Ishikawa (cell line): Measurements from ENCODE around the gene OR2S2.

ENCODE experiments used
- CREB1 ChIP-seq: IDR thresholded peaks from 2 replicates; pipeline ENCODE4 v1.6.1; 2012; ENCODE audit warnings: low read depth
- EGR1 ChIP-seq: IDR thresholded peaks from 2 replicates; pipeline ENCODE4 v1.6.1; 2012
- FOXM1 ChIP-seq: IDR thresholded peaks from 2 replicates; pipeline ENCODE4 v1.6.1; 2012; ENCODE audit warnings: low read depth, borderline replicate concordance
- MAX ChIP-seq: IDR thresholded peaks from 2 replicates; pipeline ENCODE4 v1.6.1; 2012
- NFIC ChIP-seq: IDR thresholded peaks from 2 replicates; pipeline ENCODE4 v1.6.1; 2012
- RAD21 ChIP-seq: IDR thresholded peaks from 2 replicates; pipeline ENCODE4 v1.6.1; 2012; ENCODE audit warnings: low read depth
- TAF1 ChIP-seq: IDR thresholded peaks from 2 replicates; pipeline ENCODE4 v1.6.1; 2012; ENCODE audit warnings: low read depth, mild to moderate bottlenecking
- YY1 ChIP-seq: IDR thresholded peaks from 2 replicates; pipeline ENCODE4 v1.6.1; 2012; ENCODE audit warnings: low read depth
- TF ChIP-seq, protein P1 (sequence below): IDR thresholded peaks from 2 replicates; pipeline ENCODE4 v1.6.1; 2012; ENCODE audit warnings: low read depth, mild to moderate bottlenecking

DNA sequence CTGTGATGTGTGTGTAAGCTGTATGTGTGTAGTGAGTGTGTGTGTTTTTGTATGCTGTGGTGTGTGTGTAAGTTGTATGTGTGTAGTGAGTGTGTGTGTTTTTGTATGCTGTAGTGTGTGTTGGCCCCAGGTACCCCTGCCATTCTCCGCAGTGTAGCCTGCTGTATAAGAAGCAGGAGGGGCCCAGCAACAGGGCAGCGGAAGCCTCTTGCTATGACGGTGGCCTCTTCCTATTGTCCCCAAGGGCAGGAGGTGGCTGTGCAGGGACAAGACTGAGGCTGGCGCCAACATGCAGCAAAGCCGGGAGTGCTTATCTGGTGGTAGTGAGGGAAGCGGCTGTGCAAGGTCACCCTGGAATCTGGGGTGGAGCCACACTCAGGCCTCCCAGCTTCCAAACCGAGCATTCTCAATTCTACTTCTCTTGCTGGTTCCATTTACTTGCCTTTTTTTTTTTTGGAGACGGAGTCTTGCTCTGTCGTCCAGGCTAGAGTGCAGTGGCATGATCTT is 43.6 kb downstream of the OR2S2 start:
- TF ChIP-seq EGR1, result no peak
- TF ChIP-seq, protein P1, sequence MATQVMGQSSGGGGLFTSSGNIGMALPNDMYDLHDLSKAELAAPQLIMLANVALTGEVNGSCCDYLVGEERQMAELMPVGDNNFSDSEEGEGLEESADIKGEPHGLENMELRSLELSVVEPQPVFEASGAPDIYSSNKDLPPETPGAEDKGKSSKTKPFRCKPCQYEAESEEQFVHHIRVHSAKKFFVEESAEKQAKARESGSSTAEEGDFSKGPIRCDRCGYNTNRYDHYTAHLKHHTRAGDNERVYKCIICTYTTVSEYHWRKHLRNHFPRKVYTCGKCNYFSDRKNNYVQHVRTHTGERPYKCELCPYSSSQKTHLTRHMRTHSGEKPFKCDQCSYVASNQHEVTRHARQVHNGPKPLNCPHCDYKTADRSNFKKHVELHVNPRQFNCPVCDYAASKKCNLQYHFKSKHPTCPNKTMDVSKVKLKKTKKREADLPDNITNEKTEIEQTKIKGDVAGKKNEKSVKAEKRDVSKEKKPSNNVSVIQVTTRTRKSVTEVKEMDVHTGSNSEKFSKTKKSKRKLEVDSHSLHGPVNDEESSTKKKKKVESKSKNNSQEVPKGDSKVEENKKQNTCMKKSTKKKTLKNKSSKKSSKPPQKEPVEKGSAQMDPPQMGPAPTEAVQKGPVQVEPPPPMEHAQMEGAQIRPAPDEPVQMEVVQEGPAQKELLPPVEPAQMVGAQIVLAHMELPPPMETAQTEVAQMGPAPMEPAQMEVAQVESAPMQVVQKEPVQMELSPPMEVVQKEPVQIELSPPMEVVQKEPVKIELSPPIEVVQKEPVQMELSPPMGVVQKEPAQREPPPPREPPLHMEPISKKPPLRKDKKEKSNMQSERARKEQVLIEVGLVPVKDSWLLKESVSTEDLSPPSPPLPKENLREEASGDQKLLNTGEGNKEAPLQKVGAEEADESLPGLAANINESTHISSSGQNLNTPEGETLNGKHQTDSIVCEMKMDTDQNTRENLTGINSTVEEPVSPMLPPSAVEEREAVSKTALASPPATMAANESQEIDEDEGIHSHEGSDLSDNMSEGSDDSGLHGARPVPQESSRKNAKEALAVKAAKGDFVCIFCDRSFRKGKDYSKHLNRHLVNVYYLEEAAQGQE, result no peak
- no peak for TF ChIP-seq YY1
- no peak for TF ChIP-seq NFIC
- TF ChIP-seq CREB1, result no peak
- TF ChIP-seq MAX, result no peak
- no peak for TF ChIP-seq TAF1
- no peak for TF ChIP-seq RAD21
- no peak for TF ChIP-seq FOXM1
